HG02678 (cell line): ENCODE data around the gene MKKS.
A peak's percentile ranks its signal among the peaks of the same experiment; 100 is the strongest.

Experiments used
- ATAC-seq: cut with Tn5 transposase; IDR thresholded peaks from one replicate; pipeline ENCODE4 v1.9.1; 2021; ENCODE audit warnings: mild to moderate bottlenecking, moderate library complexity; ENCODE audit not compliant: unreplicated experiment

The MKKS gene

DNA sequence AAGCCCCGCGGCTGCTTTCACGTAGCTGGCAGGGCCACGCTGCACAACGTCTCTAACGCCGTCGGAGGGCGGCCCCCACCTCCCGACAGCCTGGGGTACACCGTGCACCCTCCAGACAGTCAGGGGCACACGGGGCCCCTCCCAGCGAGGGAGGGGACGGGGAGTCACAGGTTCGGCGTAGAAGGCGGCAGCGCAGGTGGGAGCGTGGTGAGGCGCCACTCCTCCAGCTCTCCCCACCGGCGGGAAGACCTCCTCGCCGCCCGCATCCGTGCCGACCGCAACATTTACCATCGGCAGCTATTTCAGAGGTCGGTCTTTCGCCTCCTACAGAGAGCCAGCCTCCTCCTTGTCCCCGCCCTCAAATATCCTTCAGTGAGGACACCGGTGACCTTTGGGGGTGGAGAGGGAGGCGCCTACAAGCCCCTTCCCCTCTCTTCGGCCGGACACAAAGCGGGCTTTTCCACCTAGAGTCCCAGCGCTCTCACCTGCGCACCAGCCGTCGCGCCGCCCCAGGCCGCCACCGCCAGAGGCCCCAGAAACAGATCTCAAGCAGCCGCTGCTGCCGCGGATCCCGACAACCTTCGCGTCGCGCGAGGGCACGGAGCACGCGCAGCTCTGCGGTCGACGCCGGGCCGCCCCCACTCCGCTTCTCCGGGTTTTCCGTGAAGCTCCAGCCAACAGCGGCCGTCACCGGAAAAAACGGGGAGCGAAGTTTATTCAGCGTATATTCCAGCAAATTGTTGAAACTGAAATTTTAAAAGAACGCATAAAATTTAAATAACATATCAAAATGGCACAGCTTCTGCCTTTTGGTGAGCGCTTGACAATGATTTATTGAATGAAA lies at the start of gene MKKS:
Gene MKKS (minus strand): TSS at position 600 of the 844 bp plus-strand sequence. CDS start 20,708 bp downstream, outside the sequence.
- ATAC-seq: peak; percentile 55

DNA sequence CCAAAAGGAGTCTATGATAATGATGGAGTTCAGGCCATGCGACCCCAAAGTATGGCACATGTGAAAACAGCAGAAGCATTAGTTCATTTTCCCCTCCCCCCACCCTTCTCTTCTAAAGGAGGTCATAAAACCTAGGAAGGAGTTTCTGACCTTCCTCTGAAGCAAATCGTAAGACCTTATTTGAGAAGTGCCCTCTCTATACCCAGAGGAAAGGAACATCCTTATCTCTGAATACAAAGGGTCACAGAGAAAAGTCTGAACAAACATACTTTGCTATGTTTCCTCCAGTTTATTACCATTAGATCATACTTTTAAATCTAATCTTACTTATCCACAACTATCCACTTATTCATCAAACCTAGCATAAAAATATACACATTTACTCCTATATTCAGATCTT lies 49.7 kb upstream of the MKKS start:
- ATAC-seq: no peak

DNA sequence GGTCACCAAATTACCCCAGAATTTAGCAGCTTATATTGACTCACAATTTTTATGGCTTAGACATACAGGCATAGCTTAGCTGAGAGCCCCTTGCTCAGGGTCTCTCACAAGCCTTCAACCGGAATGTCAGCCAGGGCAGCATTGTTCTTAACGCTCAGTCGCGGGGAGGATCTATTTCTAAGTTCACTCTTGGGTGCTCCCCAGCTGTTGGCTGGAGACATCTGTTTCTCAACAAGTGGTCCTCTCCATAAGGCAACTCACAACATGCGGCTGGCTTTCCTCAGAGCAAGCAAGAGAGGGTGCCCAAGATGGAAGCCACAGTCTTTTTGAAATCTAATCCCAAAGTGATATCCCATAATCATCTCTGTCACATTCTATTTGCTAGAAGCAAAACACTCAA lies 47.7 kb upstream of the MKKS start:
- ATAC-seq: no peak

DNA sequence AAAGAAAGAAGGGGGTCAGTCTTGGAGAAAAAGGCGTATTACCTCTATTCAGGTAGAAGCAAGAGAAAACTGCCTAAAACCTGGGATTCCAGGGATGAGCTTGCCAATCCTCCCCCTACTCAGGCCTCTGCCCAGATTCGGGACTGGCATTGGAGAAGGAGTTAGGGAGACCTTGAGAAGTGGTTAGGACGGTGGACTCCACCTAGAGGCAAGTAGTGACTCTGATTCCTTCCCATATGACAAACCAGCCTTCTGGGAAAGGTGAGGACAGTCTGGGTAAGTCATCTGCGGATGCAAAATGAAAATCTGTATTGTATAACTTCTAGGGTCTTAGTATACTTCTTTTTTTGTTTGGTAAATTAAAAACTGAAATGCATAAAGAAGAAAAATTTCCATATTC lies 44.9 kb upstream of the MKKS start:
- no peak for ATAC-seq

DNA sequence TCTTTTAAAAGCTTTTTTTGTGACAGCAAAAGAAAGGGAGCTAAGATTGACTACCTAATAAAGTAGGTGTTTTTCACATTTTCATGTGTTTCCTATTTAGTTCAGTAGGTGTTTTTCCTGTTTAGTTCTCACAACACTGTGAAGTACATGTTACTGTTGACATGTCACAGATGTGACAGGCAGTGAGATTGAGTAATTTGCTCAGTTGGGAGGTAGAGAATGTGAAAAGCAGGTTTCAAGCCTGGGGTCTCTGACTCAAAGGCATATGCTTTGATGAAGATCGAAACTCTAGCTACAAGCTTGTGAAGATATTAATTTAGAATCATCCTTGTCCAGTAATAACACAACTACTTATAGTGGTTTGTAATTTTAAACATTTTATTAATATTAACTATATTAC lies 44.2 kb upstream of the MKKS start:
- peak; percentile 51 for ATAC-seq

DNA sequence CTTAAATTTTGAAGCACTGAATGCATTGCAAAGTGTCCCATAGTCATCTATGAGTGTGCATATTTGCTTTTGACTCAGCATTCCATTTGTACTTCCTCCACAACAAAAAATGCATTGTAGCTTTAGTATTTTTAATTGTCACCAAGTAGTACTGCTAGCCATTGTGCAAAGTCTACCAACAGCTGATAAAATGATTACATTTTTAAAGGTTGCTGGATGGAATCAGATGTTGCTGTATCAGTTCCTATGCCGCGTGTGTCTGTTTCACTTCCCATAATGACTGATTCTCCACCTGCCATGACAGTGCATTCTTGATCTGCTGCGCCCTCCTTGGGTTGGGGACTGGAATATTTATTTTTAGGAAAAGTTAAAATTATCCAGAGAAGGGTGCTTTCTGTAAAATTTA lies 42.3 kb upstream of the MKKS start:
- peak; percentile 79 for ATAC-seq

DNA sequence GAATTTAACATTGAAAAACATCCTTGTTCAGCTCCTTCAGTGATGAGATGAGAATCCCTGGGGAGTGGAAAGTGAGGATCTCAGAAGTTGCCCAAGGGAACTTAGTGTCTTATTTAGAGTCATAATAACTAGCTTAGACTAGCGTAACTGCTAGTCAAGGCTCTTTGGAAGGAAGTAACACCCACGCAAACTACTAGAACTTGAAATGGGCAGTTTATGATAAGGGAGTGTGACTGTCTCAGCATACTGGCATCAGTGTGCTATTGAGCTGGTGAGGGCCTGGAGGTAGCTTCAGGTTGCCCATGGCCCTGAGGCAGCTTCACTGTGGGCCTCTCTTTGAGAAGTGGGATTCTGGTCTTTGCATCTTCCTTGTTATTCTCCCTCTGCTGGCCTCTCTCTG lies 41.2 kb upstream of the MKKS start:
- no peak for ATAC-seq

DNA sequence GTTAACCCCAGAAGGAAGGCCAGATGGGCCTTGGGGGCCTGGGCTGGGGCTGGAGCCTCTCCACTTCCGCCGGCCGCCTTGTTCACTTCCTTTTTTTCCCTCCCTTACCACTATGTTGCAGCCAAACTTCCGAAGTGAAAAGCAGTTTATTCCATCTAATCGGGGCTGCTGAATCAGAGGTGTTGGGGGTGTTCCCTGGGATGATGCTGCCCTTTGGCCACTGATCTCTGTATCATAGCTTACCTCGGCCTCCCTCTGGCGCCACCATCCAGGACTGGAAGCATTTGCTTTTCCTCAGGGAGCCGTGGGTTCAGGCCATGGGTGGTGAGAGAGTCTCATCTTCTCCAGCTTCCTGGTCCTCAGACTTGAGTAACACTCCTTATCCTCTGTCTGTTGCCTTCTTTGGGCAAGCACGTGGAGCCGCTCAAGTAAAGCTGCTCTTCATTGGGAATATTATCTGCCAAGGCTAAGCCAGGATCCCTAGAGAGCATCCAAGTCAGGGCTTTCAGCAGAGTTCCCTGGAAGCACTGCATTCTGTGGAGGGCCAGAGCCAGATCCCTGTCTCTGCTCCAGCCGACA lies 40.7 kb upstream of the MKKS start:
- ATAC-seq: no peak

DNA sequence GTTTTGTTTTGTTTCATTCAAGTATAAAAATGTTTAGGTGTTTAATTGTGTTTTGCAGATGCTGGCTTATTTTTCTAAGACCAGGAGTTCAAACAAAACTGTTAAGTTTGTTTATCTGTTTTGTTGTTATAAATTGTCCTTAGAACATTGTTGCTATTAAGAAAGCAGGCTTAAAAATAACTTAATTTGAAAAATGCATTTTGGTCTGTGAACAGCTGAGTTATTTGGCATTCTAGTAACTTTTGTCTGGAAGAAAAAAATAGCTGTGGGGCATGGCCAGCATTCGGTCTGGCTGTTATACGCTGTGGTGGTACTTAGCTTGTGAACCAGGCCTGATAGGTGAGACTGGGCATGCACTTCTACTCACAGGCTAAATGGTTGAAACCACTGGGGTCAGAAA lies 38.8 kb upstream of the MKKS start:
- no peak for ATAC-seq

DNA sequence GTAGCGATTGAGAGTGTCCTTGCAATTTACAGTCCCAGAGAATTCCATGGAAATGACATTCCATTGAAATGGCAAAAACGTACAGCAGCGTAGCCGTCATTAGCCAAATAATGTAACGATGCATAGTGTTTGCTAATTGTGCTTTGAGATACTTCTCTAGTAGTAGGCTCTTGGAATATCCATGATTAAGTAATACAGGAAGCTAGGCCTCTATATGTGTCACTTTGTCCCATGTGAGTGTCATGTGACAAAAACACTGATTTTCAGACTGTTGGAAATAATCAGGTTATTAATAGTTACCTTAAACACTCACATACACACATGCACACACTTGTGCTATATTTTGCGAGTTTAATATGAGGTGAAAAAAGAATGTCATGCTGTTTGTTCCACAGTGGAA lies 36.3 kb upstream of the MKKS start:
- no peak for ATAC-seq

DNA sequence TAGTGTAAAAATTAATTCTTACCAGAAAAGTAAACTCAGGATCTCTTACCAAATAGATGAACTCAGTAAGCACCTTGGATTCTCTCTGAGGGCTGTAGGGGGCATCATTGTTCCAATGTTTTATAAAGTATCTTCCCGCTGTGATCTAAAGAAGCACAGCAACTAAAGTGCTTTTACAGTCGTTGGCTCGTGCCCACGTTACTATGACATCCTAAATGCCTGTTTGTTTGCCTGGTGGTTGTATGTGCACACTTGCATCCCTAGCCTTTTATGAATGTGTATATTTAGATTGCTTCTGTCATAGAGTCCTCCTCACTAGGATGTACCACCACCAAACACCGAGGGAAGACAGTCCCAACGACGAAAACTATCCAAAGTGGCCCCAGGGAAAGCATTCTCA lies 35.6 kb upstream of the MKKS start:
- ATAC-seq: peak; percentile 44

DNA sequence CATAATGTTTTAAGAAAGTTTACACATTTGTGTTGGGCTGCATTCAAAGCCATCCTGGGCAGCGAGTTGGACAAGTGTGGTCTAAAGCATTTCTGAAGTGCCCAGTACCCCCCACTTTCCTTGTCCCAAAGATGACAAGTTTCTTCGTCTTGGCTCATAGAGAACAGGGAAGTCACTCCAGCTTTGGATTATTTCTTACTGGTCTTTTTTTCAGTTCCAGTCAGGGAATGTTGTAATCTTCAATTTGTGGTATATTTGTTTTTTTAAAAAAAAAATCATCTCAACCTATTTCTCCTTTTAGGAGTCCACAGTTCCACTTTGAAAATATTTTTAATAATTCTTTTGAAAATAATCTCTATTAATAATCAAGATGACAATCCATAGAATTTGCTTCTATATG lies 35.0 kb upstream of the MKKS start:
- no peak for ATAC-seq

DNA sequence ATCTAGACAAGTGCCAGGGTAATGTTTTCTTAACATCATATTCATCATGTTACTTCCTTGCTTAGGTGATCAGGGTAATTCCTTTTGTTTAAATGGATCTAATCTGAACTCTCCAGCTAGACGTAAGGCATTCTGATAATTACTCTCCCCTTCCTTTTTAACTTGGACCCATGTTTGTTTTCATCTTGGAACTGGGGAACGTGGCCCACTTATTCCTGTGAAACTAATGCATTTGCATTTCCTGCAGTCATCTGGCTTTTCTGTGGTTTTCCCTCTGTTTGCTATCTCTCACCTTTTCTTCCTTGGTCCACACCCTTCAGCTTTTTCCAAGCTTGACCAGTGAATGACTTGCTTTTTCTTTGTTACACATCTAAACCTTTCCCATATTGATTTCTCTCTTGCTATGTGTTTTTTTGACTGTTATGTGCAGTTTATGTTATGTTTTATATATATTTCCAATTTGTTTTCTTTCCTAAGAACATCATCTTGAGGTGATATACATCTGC lies 34.4 kb upstream of the MKKS start:
- no peak for ATAC-seq

DNA sequence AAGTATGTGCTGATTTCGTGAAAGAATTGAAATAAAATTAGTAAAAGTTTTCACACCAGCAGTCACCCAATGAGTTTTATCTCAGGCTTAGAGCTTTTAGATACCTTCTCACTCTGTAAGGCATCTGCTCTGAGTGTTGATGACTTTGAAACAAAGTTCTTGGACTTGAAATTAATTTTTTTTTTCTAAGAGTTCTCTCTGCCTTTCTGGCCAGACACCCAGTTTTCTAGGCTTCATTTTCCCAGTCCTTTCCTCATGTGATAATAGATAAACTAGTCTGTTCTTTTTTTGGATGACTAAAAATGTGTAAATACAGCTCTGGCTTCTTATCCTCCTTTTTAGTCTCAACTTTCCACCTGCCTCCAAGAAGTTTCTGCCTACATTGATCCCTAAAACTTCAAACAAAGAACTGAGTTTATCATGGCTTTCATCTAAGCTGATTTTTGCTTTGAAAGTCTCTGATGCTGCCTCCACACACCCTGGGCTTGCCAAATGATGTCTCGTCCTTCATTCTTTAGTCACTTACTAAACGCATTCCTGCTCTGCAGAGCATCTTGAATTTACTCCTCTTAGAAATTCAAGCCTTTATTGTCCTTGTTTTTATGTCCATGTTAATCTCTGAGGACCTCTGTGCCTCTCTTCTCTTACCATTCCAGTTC lies 33.8 kb upstream of the MKKS start:
- no peak for ATAC-seq

DNA sequence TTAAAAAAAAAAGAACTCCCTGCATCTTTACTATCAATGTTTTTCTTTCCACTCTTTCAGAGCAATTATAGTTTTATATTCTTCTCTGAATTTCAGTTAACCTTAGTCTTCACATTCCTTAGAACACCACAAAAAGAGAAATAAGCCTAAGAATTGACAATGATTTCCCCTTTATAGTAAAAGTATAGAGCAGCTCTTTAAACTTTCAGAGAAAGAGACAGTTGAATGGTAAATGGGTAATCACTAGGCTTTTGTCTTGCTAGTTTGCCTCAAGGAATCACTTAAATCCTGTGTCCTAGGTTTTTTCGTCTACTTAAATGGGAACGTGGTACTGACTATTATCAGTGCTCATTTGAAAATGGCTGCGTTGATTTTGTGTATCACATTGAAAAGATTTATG lies 32.8 kb upstream of the MKKS start:
- ATAC-seq: no peak

DNA sequence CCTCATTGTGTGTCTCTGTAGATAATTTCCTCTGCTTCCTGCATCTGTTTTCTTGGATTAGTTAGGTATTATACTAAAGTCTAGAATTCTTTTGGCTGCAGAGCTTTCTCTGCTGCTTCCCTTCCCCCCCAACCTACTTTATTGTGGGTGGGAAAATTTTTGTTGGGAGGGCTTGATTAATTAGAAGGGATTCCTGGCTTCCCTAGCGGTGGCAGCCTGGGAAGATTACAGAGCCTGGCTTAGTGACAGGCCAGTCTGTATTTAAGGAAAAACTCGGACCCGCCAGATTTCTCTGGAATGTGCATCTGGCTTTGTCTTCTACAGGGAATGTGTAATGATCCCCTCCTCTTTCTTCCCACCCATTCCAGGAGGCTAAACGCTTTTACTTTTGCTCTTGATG lies 32.3 kb upstream of the MKKS start:
- ATAC-seq: no peak

DNA sequence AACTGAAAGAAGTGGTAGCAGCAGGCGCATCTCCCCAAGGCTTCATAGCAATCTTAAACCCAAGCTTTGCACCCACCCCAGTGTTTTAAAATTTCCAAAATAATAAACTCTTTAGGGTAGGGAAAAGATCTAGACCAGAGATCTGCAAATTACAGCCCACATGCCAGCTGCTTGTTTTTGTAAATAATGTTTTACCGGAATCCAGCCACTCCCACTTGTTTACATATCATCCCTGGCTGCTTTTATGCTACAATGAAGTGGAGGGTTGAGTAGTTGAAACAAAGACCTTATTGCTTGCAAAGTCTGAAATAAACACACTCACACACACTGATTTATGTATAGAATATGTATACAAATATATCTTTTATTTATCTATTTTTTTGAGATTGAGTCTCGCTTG lies 31.1 kb upstream of the MKKS start:
- no peak for ATAC-seq

DNA sequence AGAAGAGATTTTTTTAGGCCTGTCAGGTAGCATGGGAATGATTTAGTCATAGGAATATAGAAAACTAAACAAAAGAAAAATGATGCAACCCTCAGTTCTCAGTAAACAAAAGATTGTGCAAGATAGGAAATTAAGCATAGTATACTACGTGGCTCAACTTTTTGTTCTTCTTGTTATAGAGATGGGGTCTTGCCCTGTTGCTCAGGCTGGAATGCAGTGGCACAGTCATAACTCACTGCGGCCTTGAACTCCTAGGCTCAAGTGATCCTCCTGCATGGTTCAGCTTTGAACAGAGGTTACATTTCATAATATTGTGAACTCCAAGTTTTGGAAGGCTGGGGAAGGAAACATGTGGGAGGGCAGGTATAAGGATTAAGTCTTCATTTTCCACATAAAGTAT lies 29.6 kb upstream of the MKKS start:
- ATAC-seq: no peak

DNA sequence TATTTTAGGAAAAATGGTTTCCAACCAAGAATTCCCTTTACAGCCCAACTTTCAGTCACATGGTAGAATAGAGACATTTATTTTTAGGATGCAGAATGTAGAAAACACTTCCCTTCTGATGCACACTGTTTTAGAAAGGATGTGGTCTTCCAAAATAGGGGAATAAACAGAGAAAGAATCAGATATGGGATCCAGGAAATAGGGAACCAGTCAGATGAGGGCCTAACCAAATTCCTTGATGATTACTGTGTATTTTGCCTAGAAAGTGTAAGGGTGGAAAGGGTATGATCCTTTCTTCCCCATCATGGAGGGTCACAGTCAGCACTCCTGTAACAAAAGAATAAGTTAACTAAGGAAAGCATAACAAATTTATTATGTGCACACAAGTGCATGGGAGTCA lies 28.5 kb upstream of the MKKS start:
- no peak for ATAC-seq

DNA sequence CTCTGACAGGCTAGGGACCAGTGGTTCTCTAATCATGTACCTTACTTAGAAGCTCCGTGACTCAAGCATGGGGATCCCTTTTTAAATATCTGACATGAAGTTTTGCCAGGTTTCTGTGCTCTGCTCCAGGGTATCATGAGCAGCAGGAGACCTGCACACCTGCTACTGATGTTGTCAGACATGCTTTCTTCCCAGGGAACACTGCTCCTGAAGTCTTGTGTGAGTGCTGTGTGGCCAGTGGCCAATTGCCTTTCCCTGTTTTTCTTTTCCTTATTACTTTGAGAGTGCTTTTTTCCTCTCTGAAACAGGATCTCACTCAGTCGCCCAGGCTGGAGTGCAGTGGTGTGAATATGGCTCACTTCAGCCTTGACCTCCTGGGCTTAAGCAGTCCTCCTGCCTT lies 27.5 kb upstream of the MKKS start:
- no peak for ATAC-seq

DNA sequence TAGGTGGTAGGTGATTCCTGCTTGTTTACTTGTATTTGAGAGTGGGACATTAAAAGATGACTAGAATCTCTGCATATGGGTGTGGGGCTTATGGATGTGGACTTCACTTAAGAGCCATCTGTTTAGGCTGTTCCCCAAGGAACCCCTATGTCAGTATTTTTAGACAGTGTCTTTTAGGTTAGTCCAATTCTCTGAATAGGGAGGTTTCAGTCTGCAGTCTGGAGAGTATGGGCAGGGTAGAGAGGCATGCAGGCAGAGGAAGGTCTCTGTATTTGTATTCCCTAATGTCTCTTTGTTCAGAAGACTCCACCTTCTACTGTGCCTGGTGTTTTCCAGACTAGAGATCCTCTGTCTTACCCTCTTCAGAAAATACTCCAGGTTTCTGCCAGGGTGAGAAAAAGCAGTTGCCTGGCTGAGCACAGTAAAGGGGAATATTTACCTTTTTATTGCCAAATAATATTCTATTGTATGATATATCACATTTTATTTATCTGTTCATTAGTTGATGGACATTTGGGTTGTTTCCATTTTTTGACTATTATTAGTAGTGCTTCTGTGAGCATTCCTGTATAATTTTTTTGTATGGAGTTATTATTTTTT lies 20.2 kb upstream of the MKKS start:
- ATAC-seq: no peak

DNA sequence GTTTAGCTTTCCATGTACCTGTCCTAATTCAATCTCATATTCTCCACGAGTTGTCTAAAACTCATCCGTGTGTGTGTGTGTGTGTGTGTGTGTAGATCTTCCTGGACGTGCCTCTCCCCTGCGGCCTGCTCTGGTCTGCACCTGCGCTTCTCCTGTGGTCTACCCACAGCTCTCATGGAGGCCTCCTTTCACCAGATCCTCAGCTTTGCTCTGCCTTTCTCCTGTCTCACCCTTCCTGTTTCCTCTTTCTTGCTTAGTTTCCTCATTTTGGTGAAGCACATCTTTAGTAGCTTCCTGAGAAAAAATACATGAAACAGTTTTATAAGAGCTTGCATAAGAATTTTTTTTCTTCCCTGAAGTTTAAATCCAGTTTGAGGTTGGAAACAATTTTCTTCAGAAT lies 19.2 kb upstream of the MKKS start:
- peak; percentile 97 for ATAC-seq
